IPS-18c (cell line): ENCODE data around the gene EDAR.

Experiments used
- H3K4me3 ChIP-seq: 2 replicates; pipeline ENCODE4 v1.7.0; 2013; ENCODE audit warnings: low read depth, mild to moderate bottlenecking, low read length, moderate library complexity; ENCODE audit not compliant: insufficient read depth
- H3K9me3 ChIP-seq: one replicate; pipeline ENCODE4 v1.6.1; 2013; ENCODE audit warnings: mild to moderate bottlenecking, low read length, moderate library complexity; ENCODE audit not compliant: control insufficient read depth, insufficient read depth

The EDAR gene

DNA sequence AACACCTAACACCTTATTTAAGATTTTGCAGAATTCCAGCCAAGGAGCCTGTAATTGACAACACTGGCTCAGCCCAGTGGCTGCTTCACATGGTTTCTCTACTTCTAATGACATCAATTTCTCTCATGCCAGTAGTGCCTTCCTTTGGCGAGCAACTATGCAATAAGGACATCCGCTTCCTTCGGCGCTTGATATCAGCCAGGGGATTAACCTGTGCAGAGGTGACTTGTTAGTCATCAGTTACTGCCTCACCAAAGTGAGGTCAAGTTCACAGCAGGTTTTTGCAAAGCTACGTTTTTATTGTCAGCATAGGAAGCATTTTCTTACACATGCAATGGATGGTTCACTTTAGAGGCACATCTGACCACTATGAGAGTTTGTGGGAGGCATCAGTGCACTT is 24.0 kb upstream of the EDAR start:
- H3K9me3 ChIP-seq, result no peaks in the 10 kb centered on the region

DNA sequence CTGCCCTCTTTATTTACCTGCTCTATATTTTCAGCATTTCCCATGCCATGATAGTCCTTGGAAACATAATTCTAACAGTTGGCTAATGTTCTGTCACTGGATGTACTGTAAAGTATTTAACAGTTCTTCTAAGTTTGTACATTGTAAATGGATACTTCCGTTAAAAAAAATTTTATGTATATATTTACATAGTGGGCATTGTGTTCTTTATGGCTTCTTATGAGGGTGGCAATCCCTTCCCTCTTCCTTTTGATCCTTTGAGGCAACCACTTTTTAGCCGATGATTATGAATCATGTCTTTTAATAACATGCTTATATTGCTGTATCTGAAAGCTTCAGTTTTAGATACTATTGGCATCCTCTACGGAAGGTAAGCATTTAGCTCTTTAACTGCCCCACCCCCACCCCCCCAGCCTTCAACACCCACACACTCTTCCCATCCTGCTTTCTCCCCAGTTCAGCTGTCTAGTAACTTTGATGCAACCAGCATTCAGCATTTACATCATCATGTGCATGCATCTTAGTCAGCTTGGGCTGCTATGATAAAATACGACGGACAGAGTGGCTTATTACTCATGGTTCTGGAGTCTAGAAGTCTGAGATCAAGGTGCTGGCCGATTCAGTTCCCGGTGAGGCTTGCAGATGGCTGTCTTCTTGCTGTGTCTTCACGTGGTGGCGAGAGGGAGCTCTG is 21.0 kb upstream of the EDAR start:
- no peak overlapping the region for H3K4me3 ChIP-seq
- no peaks in the 10 kb centered on the region for H3K9me3 ChIP-seq

More for the DNA sequence above, 24.0 kb upstream of the EDAR start:
- no peak overlapping the region for H3K4me3 ChIP-seq

DNA sequence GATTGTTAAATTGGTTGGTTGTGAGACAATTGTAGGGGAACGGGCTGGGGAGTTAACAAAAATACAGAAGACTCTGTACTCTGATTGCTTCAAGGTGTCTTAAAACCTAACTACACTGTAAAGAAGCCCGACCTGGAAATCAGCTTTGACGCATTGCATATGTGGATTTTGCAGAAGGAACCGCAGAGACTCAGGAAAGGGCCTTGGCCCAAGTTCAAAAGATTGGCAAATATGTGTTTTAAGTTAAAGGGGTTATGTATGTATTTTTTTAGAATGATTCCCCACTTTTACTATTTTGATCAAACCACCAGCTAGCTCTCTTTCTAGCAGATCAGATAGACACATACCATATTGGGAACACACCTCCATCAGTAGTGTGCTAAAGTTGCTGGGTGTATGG is 18.0 kb upstream of the EDAR start:
- no peaks in the 10 kb centered on the region for H3K9me3 ChIP-seq
- H3K4me3 ChIP-seq, result no peak overlapping the region

DNA sequence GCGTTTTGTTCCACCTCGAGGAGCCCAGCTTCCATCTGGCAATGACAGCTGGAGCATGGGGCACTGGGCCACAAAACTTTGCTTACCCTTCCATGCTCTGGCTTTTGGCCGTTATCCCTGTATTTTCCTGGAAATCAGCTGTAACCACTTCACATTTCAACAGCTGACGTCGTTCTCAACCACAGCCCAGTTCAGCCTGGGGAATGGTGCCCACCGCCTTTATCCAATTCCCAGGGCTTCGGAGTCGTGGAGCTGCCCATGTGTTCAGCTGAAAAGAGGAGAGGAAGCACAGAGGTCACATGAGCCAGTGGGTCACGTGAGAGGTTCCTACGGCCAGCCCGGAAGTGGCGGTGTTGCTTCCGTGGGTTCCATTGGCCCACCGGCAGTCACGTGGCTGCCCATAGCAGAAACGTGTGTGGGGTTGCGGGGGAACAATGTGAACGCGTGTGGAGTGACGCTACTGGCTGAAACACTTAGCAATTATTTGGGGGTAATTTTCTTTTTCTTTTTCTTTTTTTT is 16.7 kb upstream of the EDAR start:
- Histone ChIP-seq H3K9me3 (no peaks in the 10 kb centered on the region), H3K4me3 (no peak overlapping the region)

DNA sequence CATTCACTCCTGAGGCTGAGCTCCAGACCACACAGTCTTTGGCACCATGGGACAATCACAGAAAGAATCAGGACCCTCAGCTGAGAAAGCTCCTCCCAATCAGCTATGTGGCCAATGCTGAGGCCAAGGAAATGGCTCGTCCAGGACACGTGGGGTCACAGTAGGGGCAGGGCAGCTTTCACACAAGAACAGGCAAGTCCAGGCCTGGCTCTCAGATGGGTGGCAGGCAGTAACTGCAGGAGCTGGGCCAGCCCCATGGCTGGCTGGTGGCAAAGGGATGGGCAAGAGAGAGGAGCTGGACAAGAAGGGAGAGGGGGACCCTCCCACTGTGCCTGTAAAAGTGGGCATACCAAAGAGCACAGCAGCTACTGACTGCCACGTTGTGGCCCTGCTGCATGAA is 12.2 kb upstream of the EDAR start:
- H3K9me3 ChIP-seq, result no peaks in the 10 kb centered on the region

DNA sequence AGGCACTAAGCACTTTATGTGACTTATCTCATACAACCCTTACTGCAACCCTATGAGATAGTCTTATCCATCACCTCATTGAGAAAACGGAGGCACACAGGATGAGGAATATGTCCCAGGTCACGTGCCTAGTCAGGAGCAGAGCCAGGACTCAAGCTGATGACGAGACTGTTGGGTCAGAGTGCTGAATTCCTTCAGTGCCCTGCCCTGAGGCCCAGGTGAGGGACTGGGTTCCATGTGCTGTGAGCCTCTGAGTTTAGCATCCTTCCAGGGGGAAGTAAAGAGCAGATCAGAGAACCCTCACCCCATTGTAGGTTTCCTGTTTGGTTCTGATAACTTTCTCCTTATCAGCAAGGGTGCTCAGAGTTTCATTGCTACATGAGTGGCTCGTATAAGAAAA is 11.7 kb upstream of the EDAR start:
- no peaks in the 10 kb centered on the region for H3K9me3 ChIP-seq
- no peak overlapping the region for H3K4me3 ChIP-seq

More for the DNA sequence above, 12.2 kb upstream of the EDAR start:
- no peak overlapping the region for H3K4me3 ChIP-seq

DNA sequence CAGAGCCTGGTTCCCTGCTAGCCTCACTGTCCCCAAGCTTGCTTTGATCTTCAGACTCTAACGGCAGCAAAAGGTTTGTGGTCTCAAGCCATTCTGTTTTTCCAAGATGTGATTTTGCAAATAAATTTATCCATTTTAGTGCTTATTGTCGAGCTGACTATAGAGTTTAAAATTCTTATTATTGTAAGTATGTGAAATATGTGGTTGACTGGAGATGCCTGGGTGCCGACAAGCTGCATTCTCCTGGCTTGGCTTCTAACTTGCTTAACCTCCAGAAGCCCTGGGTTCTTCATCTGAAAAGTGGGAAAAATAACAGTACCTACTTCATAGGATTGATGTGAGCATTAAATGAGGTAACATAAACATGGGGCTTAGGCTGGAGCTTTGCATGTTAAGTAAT is 9.9 kb upstream of the EDAR start:
- H3K4me3 ChIP-seq, result no peak overlapping the region
- no peaks in the 10 kb centered on the region for H3K9me3 ChIP-seq

DNA sequence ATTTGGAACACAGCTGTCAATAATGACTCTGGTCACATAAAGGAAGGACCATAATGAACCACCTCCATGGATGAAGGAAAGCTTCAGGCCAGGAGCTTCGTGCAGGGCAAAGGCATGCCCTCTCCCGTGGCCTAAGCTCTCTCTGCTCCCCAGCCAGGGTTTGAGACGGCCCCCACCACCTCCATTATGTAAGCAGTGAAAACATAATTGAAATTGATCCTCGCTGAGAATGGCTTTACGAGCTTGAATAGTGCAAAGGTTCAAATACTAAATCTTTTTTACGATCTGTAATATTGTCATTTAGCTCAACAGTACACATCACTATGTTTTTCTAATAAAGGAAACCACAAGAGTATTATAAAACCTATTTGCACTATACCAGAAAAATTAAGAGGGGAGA is 5.2 kb upstream of the EDAR start:
- H3K9me3 ChIP-seq, result no peaks in the 10 kb centered on the region

DNA sequence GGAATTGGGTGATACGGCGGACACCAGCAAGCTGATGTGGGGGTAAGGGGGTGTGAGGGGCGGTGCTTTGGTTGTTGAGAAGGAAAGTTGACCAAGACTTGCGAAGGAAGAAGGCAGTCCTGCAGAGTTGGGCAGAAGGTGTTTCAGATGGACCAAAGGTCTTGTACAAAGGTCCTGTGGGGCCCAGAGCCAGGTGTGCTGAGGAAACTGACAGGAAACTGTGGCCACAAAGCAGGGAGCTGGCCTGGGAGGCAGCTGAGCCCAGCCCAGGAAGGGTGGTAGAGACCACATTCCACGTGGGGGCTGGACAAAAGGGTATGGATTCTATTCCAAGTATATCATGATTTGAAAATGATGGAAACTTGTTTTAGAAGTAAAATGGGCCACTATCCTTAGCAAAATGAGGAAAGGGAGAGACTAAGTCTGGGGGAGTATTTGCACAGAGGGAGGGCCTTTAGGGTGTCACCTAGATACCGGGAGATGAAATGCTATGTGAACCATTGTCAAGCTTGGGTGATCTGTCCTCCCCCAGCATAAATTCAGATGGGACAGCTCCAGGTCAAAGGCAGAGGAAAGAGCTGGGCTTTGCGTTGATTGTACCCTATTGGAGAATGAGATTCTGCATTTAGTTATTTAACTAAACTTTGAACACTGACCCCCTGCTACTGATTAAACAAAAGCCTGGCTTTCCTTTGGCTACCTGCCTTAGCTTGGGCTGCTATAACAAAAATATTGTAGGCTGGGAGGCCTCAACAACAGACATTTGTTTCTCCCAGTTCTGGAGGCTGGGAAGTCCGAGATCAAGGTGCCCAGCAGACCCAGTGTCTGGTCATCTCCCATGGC is 4.3 kb upstream of the EDAR start:
- Histone ChIP-seq H3K4me3 (no peak overlapping the region), H3K9me3 (peaks cover 2% of the 10 kb centered on the region)

More for the DNA sequence above, 5.2 kb upstream of the EDAR start:
- no peak overlapping the region for H3K4me3 ChIP-seq

DNA sequence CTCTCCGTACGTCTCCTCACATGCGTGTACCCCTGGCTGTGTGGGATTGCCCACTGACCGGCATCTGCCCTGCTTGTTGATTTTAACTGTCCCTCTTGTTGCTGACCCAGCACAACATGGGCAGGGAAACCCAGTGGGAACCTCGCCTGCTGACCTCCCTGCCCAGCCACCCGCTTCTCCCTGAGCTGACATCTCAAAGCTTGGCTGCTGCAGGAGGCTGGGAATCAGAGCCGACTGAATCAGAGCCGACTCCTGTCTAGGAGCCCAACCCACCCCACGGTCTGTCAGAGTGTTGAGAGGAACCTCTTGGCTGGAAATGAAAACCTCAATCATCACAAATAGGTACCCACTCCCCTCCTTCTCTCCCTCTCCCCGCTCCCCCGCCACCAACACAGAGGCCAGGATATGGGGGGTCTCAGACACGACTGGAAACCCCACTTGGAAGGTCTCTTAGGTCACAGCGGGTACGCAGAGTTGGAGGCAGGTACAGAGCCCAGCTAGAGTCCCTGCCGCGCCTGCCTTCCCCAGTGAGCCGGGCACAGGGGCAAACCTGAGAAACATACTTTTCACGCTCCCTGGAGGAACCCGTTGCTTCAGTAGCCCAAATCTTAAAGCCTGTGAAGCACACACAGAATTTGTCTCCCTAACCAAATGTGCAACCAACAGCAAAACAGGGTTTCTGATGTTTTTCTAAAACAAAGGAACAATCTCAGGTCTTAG is 784 bp downstream of the EDAR start:
- Histone ChIP-seq H3K9me3 (peaks cover 2% of the 10 kb centered on the region), H3K4me3 (no peak overlapping the region)

DNA sequence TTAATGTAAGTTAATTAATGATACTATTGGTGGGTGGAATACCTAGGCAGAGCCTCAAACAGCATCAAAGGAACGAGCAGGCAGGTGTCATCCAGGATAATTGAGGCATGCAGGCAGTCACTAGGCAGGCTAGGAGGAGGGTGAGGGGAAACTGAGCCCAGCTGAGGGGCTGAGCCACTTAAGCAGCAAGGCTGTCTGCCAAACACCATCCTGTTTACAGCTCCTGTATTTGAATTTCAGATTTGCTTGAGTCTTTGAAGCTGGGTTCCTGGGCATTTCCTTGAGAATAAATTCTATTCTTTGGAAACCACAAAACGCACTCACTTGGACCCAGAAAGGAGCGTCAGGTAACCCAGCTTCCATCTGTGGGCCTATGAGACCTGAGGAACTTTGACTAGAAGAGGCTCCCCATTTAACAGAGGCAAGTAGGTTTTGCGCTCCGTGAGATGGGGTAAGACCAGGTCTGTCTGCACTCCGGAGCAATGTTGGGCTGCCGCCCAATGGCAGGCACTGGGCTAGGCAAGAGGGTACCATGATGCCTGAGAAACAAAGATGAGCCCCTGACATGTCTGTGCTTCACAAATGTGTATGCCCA is 2.0 kb downstream of the EDAR start:
- Histone ChIP-seq H3K9me3 (peaks cover 2% of the 10 kb centered on the region), H3K4me3 (no peak overlapping the region)

DNA sequence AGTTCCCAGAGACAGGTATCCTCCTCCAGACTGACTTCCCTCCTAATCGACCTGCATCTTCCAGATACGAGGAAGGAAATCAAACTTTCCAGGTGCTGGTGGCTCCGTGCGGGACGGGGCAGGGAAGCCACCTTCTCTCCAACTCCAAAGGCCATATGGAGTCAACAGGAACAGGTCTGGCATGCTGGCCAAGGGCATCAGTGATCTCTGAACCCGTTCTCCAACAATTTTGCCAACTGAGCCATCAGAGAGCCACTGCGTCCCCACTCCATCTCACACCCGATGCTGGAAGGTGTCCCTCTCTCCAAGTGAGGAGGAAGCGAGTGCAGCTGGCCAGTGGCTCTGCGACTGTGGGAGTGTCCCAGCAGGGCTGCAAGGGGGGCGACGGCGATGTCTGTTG is 5.4 kb downstream of the EDAR start:
- H3K4me3 ChIP-seq, result no peak overlapping the region
- peaks cover 2% of the 10 kb centered on the region for H3K9me3 ChIP-seq

DNA sequence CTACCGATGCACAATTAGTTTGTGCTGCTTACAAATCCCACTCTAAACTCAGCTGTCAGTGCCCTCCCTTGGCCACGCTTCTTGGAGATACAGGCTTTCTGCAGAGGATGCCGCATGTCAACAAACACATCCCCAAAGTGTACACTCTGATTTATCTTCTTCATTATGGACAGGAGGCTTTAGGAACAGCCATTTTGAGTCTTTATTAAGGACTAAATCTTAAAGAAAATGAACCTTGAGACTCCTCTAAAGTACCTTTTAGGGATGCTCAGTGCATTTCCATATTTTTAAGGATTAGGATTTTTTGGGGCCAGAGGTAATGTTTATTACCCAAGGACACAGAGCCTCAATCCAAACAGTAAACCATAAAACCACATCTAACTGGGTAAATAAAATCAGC is 6.0 kb downstream of the EDAR start:
- Histone ChIP-seq H3K9me3 (no peaks in the 10 kb centered on the region), H3K4me3 (no peak overlapping the region)

DNA sequence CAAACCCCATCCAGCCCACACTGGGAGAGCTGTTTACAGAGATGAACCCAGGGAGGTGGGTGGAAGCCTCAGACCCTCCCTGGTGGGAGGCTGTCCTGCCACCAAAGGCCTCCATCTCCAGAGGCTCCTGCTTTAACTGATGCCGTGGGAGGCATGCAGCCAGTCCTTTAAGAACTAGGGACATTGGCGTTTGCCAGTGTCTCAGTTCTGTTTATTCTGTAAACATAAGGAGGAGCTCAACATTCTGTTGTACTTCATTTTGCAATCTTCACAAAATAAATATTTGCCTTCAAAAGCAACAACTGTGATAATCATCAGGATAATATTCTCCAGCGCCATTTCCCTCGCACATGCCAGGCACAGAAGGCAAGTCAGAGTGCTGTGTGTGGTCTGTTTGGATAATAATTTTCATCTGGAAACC is 6.8 kb downstream of the EDAR start:
- Histone ChIP-seq H3K9me3 (no peaks in the 10 kb centered on the region), H3K4me3 (no peak overlapping the region)

DNA sequence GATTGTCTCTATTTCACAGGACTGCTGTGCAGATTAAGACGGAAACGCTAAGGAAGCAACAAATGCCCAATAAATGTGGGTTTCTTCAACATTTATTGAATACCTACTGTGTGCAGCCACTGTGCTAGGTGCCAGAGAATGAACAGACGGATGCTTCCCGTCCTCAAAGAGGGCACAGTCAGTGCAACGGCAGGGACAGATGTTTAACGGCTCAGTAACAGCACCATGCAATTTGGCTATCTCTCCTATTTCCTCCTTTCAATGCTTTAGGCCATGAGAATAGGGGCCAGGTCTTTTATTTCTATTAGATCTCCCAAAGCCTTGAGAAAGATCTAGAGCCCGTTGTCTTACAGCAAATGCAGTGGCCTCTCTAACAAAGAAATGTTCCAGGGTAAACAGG is 7.2 kb downstream of the EDAR start:
- Histone ChIP-seq H3K4me3 (no peak overlapping the region), H3K9me3 (no peaks in the 10 kb centered on the region)

DNA sequence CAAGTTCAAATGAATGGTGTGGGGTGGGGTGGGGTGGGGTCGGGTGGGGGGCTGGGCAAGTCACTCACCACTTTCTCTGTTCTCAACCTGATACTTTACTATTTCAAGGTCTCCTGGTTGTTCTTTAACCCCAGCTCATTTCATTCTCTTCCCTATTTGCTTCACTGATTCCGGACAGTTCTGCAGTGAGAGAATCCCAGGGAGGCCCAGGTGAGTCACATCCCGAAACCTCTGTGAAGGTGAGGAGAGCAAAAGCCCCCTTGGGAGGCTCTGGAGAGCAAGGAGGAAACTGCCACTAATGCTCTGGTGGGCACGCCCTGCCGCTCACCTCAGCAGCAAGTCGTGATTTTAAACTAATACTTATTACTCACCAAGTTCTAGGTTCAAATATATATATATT is 8.9 kb downstream of the EDAR start:
- Histone ChIP-seq H3K4me3 (no peak overlapping the region), H3K9me3 (no peaks in the 10 kb centered on the region)

DNA sequence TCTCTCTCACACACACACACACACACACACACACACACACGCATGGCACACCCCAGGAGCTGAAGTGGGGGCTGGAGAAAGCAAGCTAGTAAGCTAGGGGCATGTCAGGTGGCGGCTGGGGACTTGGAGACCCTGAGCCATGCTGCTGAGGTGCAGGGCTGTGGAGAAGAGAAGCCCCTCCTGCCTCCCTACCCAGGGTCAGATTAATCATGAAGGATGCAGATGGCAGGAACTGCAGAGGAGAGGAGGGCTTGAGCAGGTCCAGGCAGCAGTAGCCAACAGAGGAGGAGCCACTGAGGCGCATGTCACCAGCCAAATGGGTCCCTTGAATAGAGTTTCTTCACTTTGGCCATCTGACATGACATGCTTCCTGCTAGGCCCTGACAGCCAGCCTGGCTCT is 9.6 kb downstream of the EDAR start:
- H3K4me3 ChIP-seq, result no peak overlapping the region
- H3K9me3 ChIP-seq, result no peaks in the 10 kb centered on the region
